ENCODE results near the gene SLC66A1.
"Not testable (repeated sequence)": the region's sequence is repeated elsewhere in the genome, so short reads cannot be mapped to it uniquely, and the experiment has no call there.

Gene SLC66A1

GRCh38 chr1:19311931-19312781 is at the start of gene SLC66A1, which contains the start of gene AKR7A2:
Gene SLC66A1 (plus strand): TSS chr1:19312326. CDS start chr1:19317678, 5,352 bp downstream.
Gene AKR7A2 (minus strand): TSS chr1:19312144. CDS start chr1:19312124, 20 bp downstream.
- DNase-seq: peak; percentile 87 to 90

- no peak for DNase-seq
These were observed 49.4 kb upstream of the SLC66A1 start for GRCh38 chr1:19262744-19263143.

- no peak for DNase-seq
These were observed 43.7 kb upstream of the SLC66A1 start for GRCh38 chr1:19268445-19268844.

GRCh38 chr1:19269427-19270342 is 42.4 kb upstream of the SLC66A1 start:
- DNase-seq: not testable (repeated sequence)

GRCh38 chr1:19270343-19270730 is 41.8 kb upstream of the SLC66A1 start:
- not testable (repeated sequence) for DNase-seq

GRCh38 chr1:19272064-19272463 is 40.1 kb upstream of the SLC66A1 start:
- no peak for DNase-seq

GRCh38 chr1:19273106-19273843 is 38.9 kb upstream of the SLC66A1 start:
- no peak for DNase-seq

GRCh38 chr1:19273844-19274531 is 38.1 kb upstream of the SLC66A1 start:
- DNase-seq: not testable (repeated sequence)

- no peak for DNase-seq
These were observed 37.5 kb upstream of the SLC66A1 start for GRCh38 chr1:19274636-19275035.

GRCh38 chr1:19283891-19284290 is 28.2 kb upstream of the SLC66A1 start:
- no peak for DNase-seq

GRCh38 chr1:19284881-19285280 is 27.2 kb upstream of the SLC66A1 start:
- no peak for DNase-seq

GRCh38 chr1:19285366-19285765 is 26.8 kb upstream of the SLC66A1 start:
- DNase-seq: not testable (repeated sequence)

- not testable (repeated sequence) for DNase-seq
These were observed 26.3 kb upstream of the SLC66A1 start for GRCh38 chr1:19285807-19286206.

- DNase-seq: no peak
These were observed 24.5 kb upstream of the SLC66A1 start for GRCh38 chr1:19287436-19288185.

GRCh38 chr1:19288324-19289241 is 23.5 kb upstream of the SLC66A1 start, which contains the start of gene AKR7A3:
Gene AKR7A3 (minus strand): TSS chr1:19288770. CDS start chr1:19288709, 61 bp downstream.
- peak; percentile 68 to 73 for DNase-seq

- DNase-seq: no peak
These were observed 22.9 kb upstream of the SLC66A1 start for GRCh38 chr1:19289244-19289643.

GRCh38 chr1:19294638-19295037 is 17.5 kb upstream of the SLC66A1 start:
- DNase-seq: no peak

- DNase-seq: no peak
These were observed 11.9 kb upstream of the SLC66A1 start for GRCh38 chr1:19300211-19300610.

- not testable (repeated sequence) for DNase-seq
These were observed 8.0 kb upstream of the SLC66A1 start for GRCh38 chr1:19304081-19304480.

- no peak for DNase-seq
These were observed 6.2 kb upstream of the SLC66A1 start for GRCh38 chr1:19305880-19306279.
